IMR-90 (cell line): ENCODE results near the gene PDLIM5. TPM values are rescaled to one million over a fixed set of nuclear protein-coding genes. Genes with fewer than 3 reads are reported as not detected.

Source experiments
- polyA plus RNA-seq, 3 experiments: library from polyadenylated mRNA; depleted of rRNA; stranded (reverse); fragments of >200 nt; gene quantifications; 2 replicates each; pipeline ENCODE4 v1.2.3, GENCODE V29; 2012; ENCODE audit warnings: low replicate concordance in 1 of 3
- total RNA-seq: library from RNA; depleted of rRNA; stranded (reverse); fragments of >200 nt; gene quantifications from 2 replicates; pipeline ENCODE4 v1.2.3, GENCODE V29; 2012
- TF ChIP-seq, protein P1 (sequence below): conservative IDR thresholded peaks from 2 replicates; pipeline ENCODE4 v1.5.1; 2012; ENCODE audit warnings: mild to moderate bottlenecking, low read depth, low read length, improper control_type of control experiment

The PDLIM5 gene
- total and polyA plus RNA-seq, 2 of the 4 experiments (the other 2 are of a cell fraction), result 96.5 to 188 TPM

GRCh38 chr4:94536649-94537469, 85.1 kb downstream of the PDLIM5 start (continued):
- TF ChIP-seq, protein P1, sequence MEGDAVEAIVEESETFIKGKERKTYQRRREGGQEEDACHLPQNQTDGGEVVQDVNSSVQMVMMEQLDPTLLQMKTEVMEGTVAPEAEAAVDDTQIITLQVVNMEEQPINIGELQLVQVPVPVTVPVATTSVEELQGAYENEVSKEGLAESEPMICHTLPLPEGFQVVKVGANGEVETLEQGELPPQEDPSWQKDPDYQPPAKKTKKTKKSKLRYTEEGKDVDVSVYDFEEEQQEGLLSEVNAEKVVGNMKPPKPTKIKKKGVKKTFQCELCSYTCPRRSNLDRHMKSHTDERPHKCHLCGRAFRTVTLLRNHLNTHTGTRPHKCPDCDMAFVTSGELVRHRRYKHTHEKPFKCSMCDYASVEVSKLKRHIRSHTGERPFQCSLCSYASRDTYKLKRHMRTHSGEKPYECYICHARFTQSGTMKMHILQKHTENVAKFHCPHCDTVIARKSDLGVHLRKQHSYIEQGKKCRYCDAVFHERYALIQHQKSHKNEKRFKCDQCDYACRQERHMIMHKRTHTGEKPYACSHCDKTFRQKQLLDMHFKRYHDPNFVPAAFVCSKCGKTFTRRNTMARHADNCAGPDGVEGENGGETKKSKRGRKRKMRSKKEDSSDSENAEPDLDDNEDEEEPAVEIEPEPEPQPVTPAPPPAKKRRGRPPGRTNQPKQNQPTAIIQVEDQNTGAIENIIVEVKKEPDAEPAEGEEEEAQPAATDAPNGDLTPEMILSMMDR, result no peak
